H1 (cell line): Measurements from ENCODE around the gene RAB7B. TPM values are rescaled to one million over a fixed set of nuclear protein-coding genes. Genes with fewer than 3 reads are reported as not detected.

Experiments used
- EGR1 ChIP-seq: IDR thresholded peaks from 2 replicates; pipeline ENCODE4 v1.6.1; 2011; ENCODE audit warnings: low read depth, low read length, borderline replicate concordance
- HDAC2 ChIP-seq, 2 experiments: fragments of 300-600 bp in 1 of 2; sonication (generic) in 1 of 2; IDR thresholded peaks; 2 replicates each; pipeline ENCODE4 v1.6.1; 2011 to 2012; ENCODE audit warnings: low read depth in 2 of 2, low read length in 2 of 2, mild to moderate bottlenecking in 2 of 2, moderate library complexity in 2 of 2, borderline replicate concordance in 1 of 2, inconsistent platforms in 1 of 2
- KDM5A ChIP-seq: fragments of 200-600 bp; IDR thresholded peaks from 2 replicates; pipeline ENCODE4 v1.7.1; 2012; ENCODE audit warnings: mild to moderate bottlenecking, low read length, inconsistent platforms, mixed read lengths
- ZNF274 ChIP-seq: IDR thresholded peaks from 2 replicates; pipeline ENCODE4 v1.7.0; 2012; ENCODE audit warnings: low read length, borderline replicate concordance; ENCODE audit errors: extremely low read depth
- polyA plus RNA-seq, 7 experiments: library from polyadenylated mRNA; depleted of rRNA in 3 of 7; stranded (reverse) in 5 of 7; unstranded in 2 of 7; fragments of >200 nt in 5 of 7; fragments of 200-250 nt in 2 of 7; gene quantifications; 1 replicate in 5 of 7; 2 replicates in 1 of 7; 4 replicates in 1 of 7; pipeline versions ENCODE4 v1.2.1 to v1.2.3, GENCODE V29; 2011 to 2013; ENCODE audit warnings: missing spikeins in 2 of 7, mixed read lengths in 2 of 7
- total RNA-seq: library from RNA; stranded (reverse); fragmentation: NEBNext Ultra II Directional; extraction: Animal tissue kit (Norgen Biotek cat#: 25700); gene quantifications from 2 replicates; pipeline ENCODE4 v1.2.1, GENCODE V29; 2021

The RAB7B gene
- total and polyA plus RNA-seq, 2 of the 8 experiments (the other 6 are each of a cell fraction or from before 2014, with no cell fraction given) = 0.05 TPM; not detected in 1

- TF ChIP-seq ZNF274 (no peak), EGR1 (no peak), KDM5A (no peak), HDAC2 (IDR thresholded peaks at IDR 0.05; ENCODE audit: borderline replicate concordance in 1 of 2, low read depth in 2 of 2, low read length in 2 of 2) (no peak)
These were observed 72.4 kb downstream of the RAB7B start (continued) for GRCh38 chr1:205930799-205931281.
